Keratinocyte (primary cell): ENCODE data around the gene SERP1.

Experiments used
- EZH2 ChIP-seq: IDR thresholded peaks from one replicate; pipeline ENCODE4 v1.6.1; 2012; ENCODE audit warnings: inconsistent platforms, mild to moderate bottlenecking, low read length, moderate library complexity
- TF ChIP-seq, protein P1 (sequence below), 3 experiments: IDR thresholded peaks in 1 of 3; conservative IDR thresholded peaks in 1 of 3; optimal IDR thresholded peaks in 1 of 3; 2 replicates in 2 of 3; 3 replicates in 1 of 3; pipeline versions ENCODE3 to v1.5.1; 2011; ENCODE audit warnings: low read length in 3 of 3, mild to moderate bottlenecking in 3 of 3, moderate library complexity in 2 of 3, control low read depth in 1 of 3, inconsistent platforms in 1 of 3; ENCODE audit not compliant: insufficient read depth in 2 of 3; ENCODE audit errors: extremely low read depth in 1 of 3

DNA sequence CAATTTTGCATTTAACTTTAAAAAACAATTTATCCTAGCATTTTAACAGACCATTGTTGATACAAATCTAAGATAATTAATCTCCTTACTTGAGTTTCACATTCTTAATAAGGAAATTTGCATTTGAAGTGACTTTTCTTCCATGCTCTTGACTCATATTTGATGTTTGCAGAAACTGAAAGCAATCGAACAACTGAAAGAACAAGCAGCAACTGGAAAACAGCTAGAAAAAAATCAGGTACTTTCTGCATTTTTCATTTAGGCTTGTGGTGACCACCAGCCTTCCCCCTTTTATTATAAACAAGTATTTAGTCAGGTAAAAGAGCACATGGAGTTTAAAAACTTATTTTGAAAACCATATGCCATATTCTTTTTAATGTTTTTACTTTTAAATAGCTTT lies 36.7 kb upstream of the SERP1 start:
- TF ChIP-seq, protein P1, sequence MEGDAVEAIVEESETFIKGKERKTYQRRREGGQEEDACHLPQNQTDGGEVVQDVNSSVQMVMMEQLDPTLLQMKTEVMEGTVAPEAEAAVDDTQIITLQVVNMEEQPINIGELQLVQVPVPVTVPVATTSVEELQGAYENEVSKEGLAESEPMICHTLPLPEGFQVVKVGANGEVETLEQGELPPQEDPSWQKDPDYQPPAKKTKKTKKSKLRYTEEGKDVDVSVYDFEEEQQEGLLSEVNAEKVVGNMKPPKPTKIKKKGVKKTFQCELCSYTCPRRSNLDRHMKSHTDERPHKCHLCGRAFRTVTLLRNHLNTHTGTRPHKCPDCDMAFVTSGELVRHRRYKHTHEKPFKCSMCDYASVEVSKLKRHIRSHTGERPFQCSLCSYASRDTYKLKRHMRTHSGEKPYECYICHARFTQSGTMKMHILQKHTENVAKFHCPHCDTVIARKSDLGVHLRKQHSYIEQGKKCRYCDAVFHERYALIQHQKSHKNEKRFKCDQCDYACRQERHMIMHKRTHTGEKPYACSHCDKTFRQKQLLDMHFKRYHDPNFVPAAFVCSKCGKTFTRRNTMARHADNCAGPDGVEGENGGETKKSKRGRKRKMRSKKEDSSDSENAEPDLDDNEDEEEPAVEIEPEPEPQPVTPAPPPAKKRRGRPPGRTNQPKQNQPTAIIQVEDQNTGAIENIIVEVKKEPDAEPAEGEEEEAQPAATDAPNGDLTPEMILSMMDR (optimal IDR thresholded peaks at IDR 0.05 in 1 of 3, IDR thresholded peaks at IDR 0.05 in 1 of 3, conservative IDR thresholded peaks at IDR 0.05 in 1 of 3; ENCODE audit: extremely low read depth in 1 of 3, insufficient read depth in 2 of 3, low read length in 3 of 3): no peak
- TF ChIP-seq EZH2: no peak
